Naive thymus-derived CD8-positive, alpha-beta T cell (primary cell): Measurements from ENCODE around the gene SELENOW. TPM values are rescaled to one million over a fixed set of nuclear protein-coding genes. Genes with fewer than 3 reads are reported as not detected.
"Not testable (repeated sequence)": the region's sequence is repeated elsewhere in the genome, so short reads cannot be mapped to it uniquely, and the experiment has no call there.

ENCODE experiments used
- ATAC-seq, 2 donors: fragments of 150-1000 bp; cut with Tn5 transposase in 1 of 2; sonication (Bioruptor Pico), chemical (Tn5 transposase) in 1 of 2; 1 replicate in 1 of 2; 2 replicates in 1 of 2; pipeline ENCODE4 v1.10.0; 2021; ENCODE audit warnings: mild to moderate bottlenecking in 2 of 2, moderate library complexity in 2 of 2
- POLR2A ChIA-PET: fragments of 350-600 bp; sonication (Branson Sonifier 250); formaldehyde crosslinking; loops from one replicate; lab custom pipeline; 2021; ENCODE audit warnings: antibody characterized with exemption; lab: Charles Lee
- DNase-seq, 10 donors: peaks; one replicate each; pipeline versions ENCODE4 v3.0.0 to v3.0.0-alpha.2; 2020 to 2022
- H3K27ac Mint-ChIP-seq, 10 donors: one replicate each; pipeline ENCODE4 v1.8.0; 2020 to 2022; ENCODE audit warnings: mild to moderate bottlenecking in 10 of 10, mixed read lengths in 10 of 10, moderate library complexity in 4 of 10, inconsistent platforms in 1 of 10
- H3K27me3 Mint-ChIP-seq, 5 donors: one replicate each; pipeline ENCODE4 v1.8.0; 2021 to 2022; ENCODE audit warnings: mixed read lengths in 5 of 5
- H3K36me3 Mint-ChIP-seq, 3 donors: one replicate each; pipeline ENCODE4 v1.8.0; 2020 to 2022; ENCODE audit warnings: mixed read lengths in 3 of 3, mild to moderate bottlenecking in 2 of 3, inconsistent platforms in 1 of 3
- H3K4me1 Mint-ChIP-seq, 4 donors: one replicate each; pipeline ENCODE4 v1.8.0; 2021 to 2022; ENCODE audit warnings: mixed read lengths in 4 of 4
- H3K4me3 Mint-ChIP-seq, 10 donors: one replicate each; pipeline ENCODE4 v1.8.0; 2020 to 2022; ENCODE audit warnings: mild to moderate bottlenecking in 10 of 10, mixed read lengths in 10 of 10, moderate library complexity in 6 of 10, inconsistent platforms in 1 of 10
- H3K9me3 Mint-ChIP-seq, 9 donors: one replicate each; pipeline ENCODE4 v1.8.0; 2020 to 2022; ENCODE audit warnings: mixed read lengths in 9 of 9, mild to moderate bottlenecking in 3 of 9, inconsistent platforms in 1 of 9, moderate library complexity in 1 of 9
- polyA plus RNA-seq, 3 donors: library from polyadenylated mRNA; unstranded; fragments of 300-500 nt; fragmentation: Illumina TruSeq; gene quantifications; one replicate each; pipeline ENCODE4 v1.2.3, GENCODE V29; 2021
- total RNA-seq, 8 experiments: library from RNA in 2 of 8; stranded (reverse) in 2 of 8; gene quantifications; one replicate each; pipeline ENCODE4 v1.2.3 and lab custom pipeline; 2021 to 2026

The SELENOW gene
- total and polyA plus RNA-seq, 5 experiments from 2014 or later, result 93.3 to 427 (median 312) TPM

- H3K4me3 Mint-ChIP-seq, result no peak overlapping the region
- no peaks in the 10 kb centered on the region for H3K36me3 Mint-ChIP-seq
- H3K27ac Mint-ChIP-seq, result no peak overlapping the region
- ATAC-seq (no peak), DNase-seq (peak in 1 of 10 donors; percentile 8)
- POLR2A ChIA-PET, result no interaction called here
- peaks cover 9 to 19% (median 13%) of the 10 kb centered on the region in 5 donors for H3K27me3 Mint-ChIP-seq
- H3K4me1 Mint-ChIP-seq, result peaks cover 0 to 6% (median under 1%) of the 10 kb centered on the region in 4 donors
- no peaks in the 10 kb centered on the region for H3K9me3 Mint-ChIP-seq
These were observed 35.5 kb downstream of the SELENOW start for GRCh38 chr19:47813995-47814328.

- POLR2A ChIA-PET, H3K9me3 Mint-ChIP-seq, DNase-seq, H3K4me3 Mint-ChIP-seq, H3K4me1 Mint-ChIP-seq, H3K36me3 Mint-ChIP-seq, ATAC-seq, H3K27ac Mint-ChIP-seq: not testable (repeated sequence)
- peaks cover 20 to 36% (median 34%) of the 10 kb centered on the region in 5 donors for H3K27me3 Mint-ChIP-seq
These were observed 37.8 kb downstream of the SELENOW start for GRCh38 chr19:47816270-47816669.

DNA sequence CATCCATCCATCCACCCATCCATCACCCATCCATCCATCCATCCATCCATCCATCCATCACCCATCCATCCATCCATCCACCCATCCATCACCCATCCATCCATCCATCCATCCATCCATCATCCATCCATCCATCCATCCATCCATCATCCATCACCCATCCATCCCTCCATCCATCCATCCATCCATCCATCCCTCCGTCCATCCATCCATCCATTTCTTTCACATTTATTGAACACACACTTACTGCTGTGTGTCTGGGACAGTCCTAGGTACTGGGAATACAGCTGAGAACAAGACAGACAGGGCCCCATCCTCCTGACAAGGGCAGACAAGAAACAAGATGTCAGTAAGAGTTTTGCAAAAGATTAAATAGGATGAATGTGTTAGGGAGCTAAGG, 39.7 kb downstream of the SELENOW start:
- H3K4me3 Mint-ChIP-seq, H3K36me3 Mint-ChIP-seq, POLR2A ChIA-PET, DNase-seq, H3K4me1 Mint-ChIP-seq, H3K9me3 Mint-ChIP-seq, H3K27ac Mint-ChIP-seq, ATAC-seq: not testable (repeated sequence)
- H3K27me3 Mint-ChIP-seq, result peaks cover 20 to 48% (median 40%) of the 10 kb centered on the region in 5 donors

- H3K9me3 Mint-ChIP-seq, result no peaks in the 10 kb centered on the region
- DNase-seq (no peak), ATAC-seq (no peak)
- peaks cover 20 to 45% (median 38%) of the 10 kb centered on the region in 5 donors for H3K27me3 Mint-ChIP-seq
- H3K4me1 Mint-ChIP-seq, result peaks cover 0 to 6% (median 0%) of the 10 kb centered on the region in 4 donors
- POLR2A ChIA-PET, result no interaction called here
- H3K36me3 Mint-ChIP-seq, result no peaks in the 10 kb centered on the region
- H3K27ac Mint-ChIP-seq, result peak overlapping the region in 1 of 10 donors; percentile 8
- no peak overlapping the region for H3K4me3 Mint-ChIP-seq
These were observed 41.4 kb downstream of the SELENOW start for GRCh38 chr19:47819858-47820257.

DNA sequence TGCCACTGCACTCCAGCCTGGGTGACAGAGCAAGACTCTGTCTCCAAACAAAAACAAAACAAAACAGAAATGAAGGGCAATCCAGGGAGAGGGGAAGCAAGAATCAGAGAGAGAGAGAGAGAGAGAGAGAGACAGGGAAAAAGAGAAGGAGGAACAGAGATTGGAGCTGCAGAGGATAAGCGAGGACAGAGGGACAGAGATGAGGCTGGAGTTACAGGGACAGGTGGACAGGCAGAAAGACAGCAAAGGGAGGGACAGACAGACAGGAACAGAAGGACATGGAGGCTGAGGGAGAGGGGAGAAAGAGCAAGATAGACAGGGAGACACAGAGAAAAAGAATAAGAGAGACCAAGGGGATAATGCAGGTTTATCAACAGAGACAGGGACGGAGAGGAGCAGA, 41.9 kb downstream of the SELENOW start:
- ATAC-seq (no peak), DNase-seq (no peak)
- Mint-ChIP-seq H3K9me3 (no peaks in the 10 kb centered on the region), H3K27me3 (peaks cover 20 to 45% (median 38%) of the 10 kb centered on the region in 5 donors), H3K36me3 (no peaks in the 10 kb centered on the region), H3K27ac (peak overlapping the region in 1 of 10 donors; percentile 9), H3K4me3 (no peak overlapping the region), H3K4me1 (peaks cover 0 to 6% (median 0%) of the 10 kb centered on the region in 4 donors)
- POLR2A ChIA-PET, result no interaction called here

GRCh38 chr19:47821460-47822020, 43.0 kb downstream of the SELENOW start, which contains the start of gene CRX:
Gene CRX, plus strand, starts transcription at chr19:47821937. Its CDS starts 12,507 bp downstream, at chr19:47834444.
- ATAC-seq, result no peak
- H3K9me3 Mint-ChIP-seq, result no peaks in the 10 kb centered on the region
- peaks cover 0 to 6% (median 0%) of the 10 kb centered on the region in 4 donors for H3K4me1 Mint-ChIP-seq
- POLR2A ChIA-PET, result no interaction called here
- peaks cover 20 to 45% (median 38%) of the 10 kb centered on the region in 5 donors for H3K27me3 Mint-ChIP-seq
- peak within 1 kb of the TSS in 3 of 10 donors; percentile 8 to 57 (median 27) for H3K27ac Mint-ChIP-seq
- no peaks in the 10 kb centered on the region for H3K36me3 Mint-ChIP-seq
- H3K4me3 Mint-ChIP-seq, result no peak within 1 kb of the TSS
- DNase-seq, result no peak

GRCh38 chr19:47824396-47824795, 45.9 kb downstream of the SELENOW start:
- DNase-seq (no peak), ATAC-seq (no peak)
- Mint-ChIP-seq H3K4me3 (no peak overlapping the region), H3K27ac (no peak overlapping the region), H3K27me3 (peaks cover 10 to 32% (median 25%) of the 10 kb centered on the region in 5 donors), H3K36me3 (peaks cover 0 to 2% (median 0%) of the 10 kb centered on the region in 3 donors), H3K9me3 (peaks cover 0 to 3% (median 0%) of the 10 kb centered on the region in 9 donors), H3K4me1 (peaks cover 0 to 6% (median 0%) of the 10 kb centered on the region in 4 donors)
- POLR2A ChIA-PET, result no interaction called here

DNA sequence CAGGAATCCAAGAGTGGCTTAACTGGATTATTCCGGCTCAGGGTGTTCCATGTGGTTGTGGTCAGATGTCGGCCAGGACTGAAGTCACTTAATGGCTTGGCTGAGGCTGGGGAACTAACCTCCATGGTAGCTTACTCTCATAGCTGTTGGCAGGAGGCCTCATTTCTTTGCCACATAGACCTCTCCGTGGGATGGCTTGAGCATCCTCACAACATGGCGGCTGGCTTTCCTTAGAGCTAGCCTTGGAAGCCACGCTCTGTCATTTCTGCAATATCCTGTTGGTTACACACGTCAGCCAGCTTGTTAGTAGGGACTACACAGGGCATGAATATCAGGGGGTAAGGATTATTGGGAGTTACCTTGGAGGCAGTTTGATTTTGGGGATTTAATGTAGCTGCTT, 48.3 kb downstream of the SELENOW start:
- POLR2A ChIA-PET, result no interaction called here
- ATAC-seq, result no peak
- H3K27me3 Mint-ChIP-seq, result peaks cover 0 to 11% (median 8%) of the 10 kb centered on the region in 5 donors
- H3K36me3 Mint-ChIP-seq, result peaks cover 0 to 2% (median 0%) of the 10 kb centered on the region in 3 donors
- DNase-seq, result no peak
- no peaks in the 10 kb centered on the region for H3K4me1 Mint-ChIP-seq
- no peak overlapping the region for H3K4me3 Mint-ChIP-seq
- peaks cover 0 to 3% (median 0%) of the 10 kb centered on the region in 9 donors for H3K9me3 Mint-ChIP-seq
- H3K27ac Mint-ChIP-seq, result no peak overlapping the region

DNA sequence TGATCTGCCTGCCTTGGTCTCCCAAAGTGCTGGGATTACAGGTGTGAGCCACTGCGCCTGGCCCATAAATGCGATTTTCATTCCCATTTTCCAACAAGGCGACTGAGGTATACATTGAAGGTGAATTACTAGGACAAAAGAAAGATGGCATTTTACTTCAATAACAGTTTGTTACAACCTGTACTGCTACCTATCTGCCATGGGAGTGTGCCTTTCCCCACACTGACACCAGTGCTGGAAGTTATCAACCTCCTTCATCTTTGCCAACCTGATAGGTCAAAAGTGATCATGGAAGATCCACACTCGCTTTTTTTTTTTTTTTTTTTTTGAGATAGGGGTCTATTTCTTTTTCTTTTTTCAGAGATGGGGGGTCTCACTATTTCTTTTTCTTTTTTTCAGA, 54.2 kb downstream of the SELENOW start:
- Mint-ChIP-seq H3K27me3 (peaks cover 2 to 11% (median 4%) of the 10 kb centered on the region in 5 donors), H3K4me1 (no peaks in the 10 kb centered on the region), H3K36me3 (no peaks in the 10 kb centered on the region), H3K9me3 (no peaks in the 10 kb centered on the region), H3K27ac (no peak overlapping the region), H3K4me3 (no peak overlapping the region)
- no peak for DNase-seq
- POLR2A ChIA-PET, result no interaction called here
- ATAC-seq, result no peak

Other genes starting within 250 kb of the SELENOW start
- gene ZNF541, start 205.6 kb upstream of the SELENOW start, total RNA-seq, result under 1 TPM; 0.85 to 0.86 TPM
- gene ZNF541, start 205.6 kb upstream of the SELENOW start, polyA plus RNA-seq, result under 1 TPM in 1 of 3 donors, not detected in 2; 0.27 TPM
- gene BICRA, start 169.6 kb upstream of the SELENOW start, total RNA-seq, result 10 to 100 TPM; 32.7 to 35.5 TPM
- gene BICRA, start 169.6 kb upstream of the SELENOW start, polyA plus RNA-seq, result 1 to 10 TPM in 1 of 3 donors, under 1 TPM in 2; 0.23 to 1.4 (median 0.50) TPM
- gene EHD2, start 65.3 kb upstream of the SELENOW start, total RNA-seq, result not detected
- gene EHD2, start 65.3 kb upstream of the SELENOW start, polyA plus RNA-seq, result not detected
- gene NOP53, start 33.2 kb upstream of the SELENOW start, total RNA-seq, result 100 to 1,000 TPM; 847 to 882 TPM
- 100 to 1,000 TPM; 266 to 443 (median 273) TPM for gene NOP53, start 33.2 kb upstream of the SELENOW start, polyA plus RNA-seq
- not detected for gene TPRX1, start 25.8 kb downstream of the SELENOW start, total RNA-seq
- not detected for gene TPRX1, start 25.8 kb downstream of the SELENOW start, polyA plus RNA-seq
- gene CRX, start 43.2 kb downstream of the SELENOW start, total RNA-seq, result not detected
- gene CRX, start 43.2 kb downstream of the SELENOW start, polyA plus RNA-seq, result not detected
- gene TPRX2, start 80.5 kb downstream of the SELENOW start, total RNA-seq, result not detected
- gene TPRX2, start 80.5 kb downstream of the SELENOW start, polyA plus RNA-seq, result not detected
- not detected for gene SULT2A1, start 107.6 kb downstream of the SELENOW start, total RNA-seq
- not detected for gene SULT2A1, start 107.6 kb downstream of the SELENOW start, polyA plus RNA-seq
- gene BSPH1, start 213.5 kb downstream of the SELENOW start, total RNA-seq, result not detected
- gene BSPH1, start 213.5 kb downstream of the SELENOW start, polyA plus RNA-seq, result not detected
- gene ELSPBP1, start 215.9 kb downstream of the SELENOW start, total RNA-seq, result not detected
- not detected for gene ELSPBP1, start 215.9 kb downstream of the SELENOW start, polyA plus RNA-seq